Skin of body (tissue), 2 donors: Measurements from ENCODE around the gene FKBP5. TPM values are rescaled to one million over a fixed set of nuclear protein-coding genes. Genes with fewer than 3 reads are reported as not detected.
A peak's percentile ranks its signal among the peaks of the same experiment; 100 is the strongest.
"Not testable (repeated sequence)": the region's sequence is repeated elsewhere in the genome, so short reads cannot be mapped to it uniquely, and the experiment has no call there.

Source experiments
- DNase-seq: peaks from one replicate; lab custom pipeline; 2025; lab: John Stamatoyannopoulos, UW
- total RNA-seq: library from RNA; depleted of rRNA; stranded (reverse); fragments of >200 nt; gene quantifications from one replicate; pipeline ENCODE4 v1.2.3, GENCODE V29; 2014

The FKBP5 gene
- 10.3 TPM for total RNA-seq

GRCh38 chr6:35688605-35689322 lies at the start of gene FKBP5:
TSS of gene FKBP5 (minus strand) at chr6:35688915. CDS start at chr6:35642824, 46,091 bp downstream.
- DNase-seq = peak; percentile 51

- DNase-seq = peak; percentile 84
Observed at GRCh38 chr6:35737413-35738211, 48.9 kb upstream of the FKBP5 start.

- no peak for DNase-seq
Observed at GRCh38 chr6:35736982-35737412, 48.3 kb upstream of the FKBP5 start, which contains the start of gene ARMC12. TSS of gene ARMC12 (plus strand) at chr6:35737032. CDS start at chr6:35737109, 77 bp downstream.

GRCh38 chr6:35736253-35736894 lies 47.7 kb upstream of the FKBP5 start:
- DNase-seq = no peak

GRCh38 chr6:35735452-35735851 lies 46.7 kb upstream of the FKBP5 start:
- no peak for DNase-seq

- not testable (repeated sequence) for DNase-seq
Observed at GRCh38 chr6:35734319-35734718, 45.6 kb upstream of the FKBP5 start.

- no peak for DNase-seq
Observed at GRCh38 chr6:35733633-35734032, 44.9 kb upstream of the FKBP5 start.

GRCh38 chr6:35731736-35732532 lies 43.2 kb upstream of the FKBP5 start:
- DNase-seq = peak; percentile 89

- peak; percentile 68 for DNase-seq
Observed at GRCh38 chr6:35731414-35731735, 42.7 kb upstream of the FKBP5 start.

- DNase-seq = no peak
Observed at GRCh38 chr6:35730745-35731413, 42.2 kb upstream of the FKBP5 start.

- no peak for DNase-seq
Observed at GRCh38 chr6:35729722-35730121, 41.0 kb upstream of the FKBP5 start.

- no peak for DNase-seq
Observed at GRCh38 chr6:35728683-35729678, 40.3 kb upstream of the FKBP5 start.

GRCh38 chr6:35727935-35728682 lies 39.4 kb upstream of the FKBP5 start:
- DNase-seq = peak; percentile 80

- peak; percentile 60 for DNase-seq
Observed at GRCh38 chr6:35727231-35727934, 38.7 kb upstream of the FKBP5 start.

GRCh38 chr6:35725721-35726438 lies 37.2 kb upstream of the FKBP5 start:
- no peak for DNase-seq

GRCh38 chr6:35725081-35725708 lies 36.5 kb upstream of the FKBP5 start:
- no peak for DNase-seq

- no peak for DNase-seq
Observed at GRCh38 chr6:35724471-35724870, 35.8 kb upstream of the FKBP5 start.
